ENCODE results near the gene CLEC16A.

Gene CLEC16A

GRCh38 chr16:11023262-11024039 lies 79.1 kb downstream of the CLEC16A start:
- no peak for DNase-seq

GRCh38 chr16:11024333-11025053 lies 80.1 kb downstream of the CLEC16A start:
- no peak for DNase-seq

GRCh38 chr16:11025120-11025531 lies 80.8 kb downstream of the CLEC16A start:
- DNase-seq: peak; percentile 84

GRCh38 chr16:11029948-11030347 lies 85.6 kb downstream of the CLEC16A start:
- DNase-seq: no peak

GRCh38 chr16:11030990-11031510 lies 86.7 kb downstream of the CLEC16A start:
- no peak for DNase-seq

- no peak for DNase-seq
Observed at GRCh38 chr16:11032000-11032921, 87.9 kb downstream of the CLEC16A start.

- DNase-seq: no peak
Observed at GRCh38 chr16:11032922-11033291, 88.5 kb downstream of the CLEC16A start.

- no peak for DNase-seq
Observed at GRCh38 chr16:11033629-11034420, 89.5 kb downstream of the CLEC16A start.

GRCh38 chr16:11034481-11034931 lies 90.1 kb downstream of the CLEC16A start:
- DNase-seq: no peak

GRCh38 chr16:11035096-11035495 lies 90.7 kb downstream of the CLEC16A start:
- no peak for DNase-seq

- no peak for DNase-seq
Observed at GRCh38 chr16:11036040-11036439, 91.7 kb downstream of the CLEC16A start.

GRCh38 chr16:11036868-11037410 lies 92.6 kb downstream of the CLEC16A start:
- no peak for DNase-seq

- no peak for DNase-seq
Observed at GRCh38 chr16:11038305-11038704, 93.9 kb downstream of the CLEC16A start.

- DNase-seq: no peak
Observed at GRCh38 chr16:11038777-11039176, 94.4 kb downstream of the CLEC16A start.

GRCh38 chr16:11039726-11040125 lies 95.4 kb downstream of the CLEC16A start:
- DNase-seq: no peak

- no peak for DNase-seq
Observed at GRCh38 chr16:11042191-11042590, 97.8 kb downstream of the CLEC16A start.

GRCh38 chr16:11045441-11045840 lies 101.1 kb downstream of the CLEC16A start:
- no peak for DNase-seq

- no peak for DNase-seq
Observed at GRCh38 chr16:11045846-11046245, 101.5 kb downstream of the CLEC16A start.

GRCh38 chr16:11046382-11046931 lies 102.1 kb downstream of the CLEC16A start:
- no peak for DNase-seq

- DNase-seq: no peak
Observed at GRCh38 chr16:11047057-11047456, 102.7 kb downstream of the CLEC16A start.
